HG02840 (cell line): ENCODE measurements around the gene SRRT.
"Not testable (repeated sequence)": the region's sequence is repeated elsewhere in the genome, so short reads cannot be mapped to it uniquely, and the experiment has no call there.

Source experiments
- ATAC-seq: cut with Tn5 transposase; IDR thresholded peaks from one replicate; pipeline ENCODE4 v1.9.1; 2021; ENCODE audit warnings: mild to moderate bottlenecking, moderate library complexity, moderate number of reproducible peaks; ENCODE audit not compliant: unreplicated experiment, low FRiP score

Gene SRRT

GRCh38 chr7:100892364-100893317, 17.7 kb downstream of the SRRT start:
- no peak for ATAC-seq

DNA sequence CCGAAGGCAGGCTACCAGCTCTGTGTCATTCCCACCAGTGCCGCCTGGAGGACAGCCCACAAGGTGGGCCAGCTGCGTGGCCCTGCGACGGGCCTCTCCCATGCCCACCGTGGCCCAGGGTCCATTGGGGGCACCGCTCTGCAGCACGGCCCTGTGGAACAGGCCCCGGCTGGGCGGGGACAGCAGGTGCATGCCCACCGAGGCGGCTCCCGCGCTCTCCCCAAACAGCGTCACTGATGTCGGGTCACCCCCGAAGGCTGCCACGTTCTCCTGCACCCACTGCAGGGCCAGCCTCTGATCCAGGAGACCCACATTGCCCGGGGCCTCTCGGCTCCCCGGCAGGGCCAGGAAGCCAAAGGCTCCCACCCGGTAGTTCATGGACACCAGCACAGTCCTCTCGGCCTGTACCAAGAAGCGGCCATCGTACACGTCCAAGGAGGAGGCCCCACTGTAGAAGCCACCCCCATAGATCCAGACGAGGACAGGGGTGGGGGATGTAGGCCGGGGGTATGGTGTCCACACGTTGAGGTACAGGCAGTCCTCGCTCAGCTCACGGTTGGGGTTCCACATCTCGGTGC, 18.5 kb downstream of the SRRT start:
- no peak for ATAC-seq

- ATAC-seq = no peak
These were observed 19.2 kb downstream of the SRRT start for GRCh38 chr7:100893910-100894721.

DNA sequence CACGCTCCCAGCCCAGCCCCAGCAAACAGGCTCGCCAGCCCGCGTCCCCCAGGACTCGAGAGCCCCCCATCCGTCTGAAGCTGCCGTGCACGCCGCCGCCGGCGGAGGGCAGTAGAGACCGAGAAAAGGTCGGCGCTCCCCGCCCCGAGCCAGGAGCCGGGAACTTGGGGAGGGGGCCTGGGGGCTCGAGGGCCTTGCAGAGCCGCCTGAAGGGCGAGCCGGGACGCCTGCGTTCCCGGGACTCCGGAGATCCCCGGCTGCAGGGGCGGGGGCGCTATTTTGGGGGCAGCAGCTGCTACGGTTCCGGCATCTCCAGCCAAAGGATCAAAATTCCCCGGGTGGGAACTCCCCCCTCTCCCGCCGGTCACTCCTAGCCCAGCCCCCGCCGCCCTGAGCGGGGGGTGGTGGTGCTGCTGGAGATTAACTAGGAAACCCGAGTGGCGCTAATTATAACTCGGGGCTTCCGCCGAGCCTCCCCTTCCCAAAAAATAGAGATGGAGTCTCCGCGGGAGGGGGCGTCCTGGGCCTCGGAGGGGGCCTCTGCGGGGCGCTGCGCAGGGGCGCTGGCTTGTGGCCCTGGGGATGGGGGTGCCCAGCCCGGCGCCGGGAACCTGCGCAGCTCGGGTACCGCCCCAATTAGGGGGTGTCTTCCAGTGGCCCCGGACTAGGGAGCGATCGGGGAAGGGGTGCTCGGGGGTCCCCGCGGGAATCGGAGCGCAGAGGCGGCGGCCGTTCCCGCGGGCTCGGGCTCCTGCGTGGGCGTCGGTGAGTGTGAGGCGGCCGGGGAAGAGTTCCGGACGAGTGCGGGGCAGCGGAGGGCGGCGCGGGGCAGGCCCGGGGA, 20.2 kb downstream of the SRRT start:
- ATAC-seq = no peak

- ATAC-seq = no peak
These were observed 20.7 kb downstream of the SRRT start, which contains the start of gene ACHE for GRCh38 chr7:100895701-100895955. Gene ACHE, minus strand, starts transcription at chr7:100895888. Its CDS starts 1,656 bp downstream, at chr7:100894232.

GRCh38 chr7:100895956-100896731, 21.2 kb downstream of the SRRT start:
- no peak for ATAC-seq

- ATAC-seq = no peak
These were observed 22.1 kb downstream of the SRRT start for GRCh38 chr7:100896732-100897608.

DNA sequence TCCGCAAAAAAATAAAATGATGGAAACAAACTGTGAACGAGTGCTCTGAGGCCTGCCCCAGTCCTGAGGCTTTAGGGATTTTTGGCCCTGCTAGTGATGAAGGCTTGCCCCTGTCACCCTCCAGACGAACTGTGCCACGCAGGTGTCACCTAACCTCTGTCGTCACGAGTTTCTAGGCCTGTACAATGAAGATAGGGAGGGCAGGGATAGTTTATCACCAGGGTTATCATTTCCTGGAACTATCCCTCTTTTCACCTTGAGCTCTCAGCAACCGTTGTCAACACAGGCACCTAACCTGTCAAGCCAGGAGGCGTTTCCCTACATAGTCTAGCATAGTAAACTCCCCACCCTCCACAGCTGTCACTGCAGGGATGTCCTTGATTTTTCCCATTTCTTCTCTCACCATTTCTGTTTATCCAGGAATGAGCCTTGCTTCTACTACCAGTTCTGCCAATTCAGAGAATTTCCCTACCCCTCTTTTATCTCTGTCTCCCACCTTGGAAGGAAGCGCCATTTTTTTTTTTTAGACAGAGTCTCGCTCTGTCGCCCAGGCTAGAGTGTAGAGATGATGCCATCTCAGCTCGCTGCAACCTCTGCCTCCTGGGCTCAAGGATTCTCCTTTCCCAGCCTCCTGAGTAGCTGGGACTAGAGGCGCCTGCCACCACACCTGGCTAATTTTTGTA, 23.0 kb downstream of the SRRT start:
- no peak for ATAC-seq

- no peak for ATAC-seq
These were observed 24.5 kb downstream of the SRRT start for GRCh38 chr7:100899432-100899831.

DNA sequence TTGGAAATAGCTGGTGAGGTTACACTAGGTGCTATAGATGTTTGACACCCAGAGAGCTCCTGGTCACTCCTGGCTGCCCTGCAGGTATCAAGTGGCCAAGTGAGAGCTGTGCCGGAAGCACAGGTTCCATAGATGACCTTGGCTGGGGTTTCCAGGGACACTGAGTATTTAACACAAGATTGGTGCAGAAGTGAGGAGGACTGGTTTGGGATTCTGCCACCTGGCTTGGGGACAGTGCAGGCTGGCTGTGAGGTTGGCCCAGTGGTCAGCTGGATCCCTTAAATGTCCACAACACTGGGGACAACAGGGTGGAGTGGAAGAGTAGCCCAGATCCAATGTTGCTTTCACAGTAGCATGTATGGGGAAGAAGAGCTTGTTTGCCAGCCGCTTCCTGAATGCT, 26.1 kb downstream of the SRRT start:
- ATAC-seq = no peak

DNA sequence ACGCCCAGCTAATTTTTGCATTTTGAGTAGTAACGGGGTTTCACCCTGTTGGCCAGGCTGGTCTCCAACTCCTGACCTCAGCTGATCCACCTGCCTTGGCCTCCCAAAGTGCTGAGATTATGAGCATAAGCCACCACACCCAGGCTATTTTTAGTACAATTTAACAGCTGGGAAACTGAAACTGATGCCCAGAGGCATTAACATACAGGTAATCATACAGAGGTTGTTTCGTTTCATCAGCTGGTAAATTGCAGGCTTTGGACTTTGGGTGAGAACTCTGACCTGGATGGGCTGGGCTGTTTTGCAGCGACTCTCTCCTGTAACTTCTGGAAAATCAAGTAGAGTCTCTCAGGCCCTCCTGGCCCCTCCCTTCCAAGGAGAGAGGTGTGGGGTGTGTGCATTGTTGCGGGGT, 27.0 kb downstream of the SRRT start:
- no peak for ATAC-seq

- ATAC-seq = no peak
These were observed 27.7 kb downstream of the SRRT start for GRCh38 chr7:100902638-100903037.

GRCh38 chr7:100908512-100908911, 33.6 kb downstream of the SRRT start:
- no peak for ATAC-seq

DNA sequence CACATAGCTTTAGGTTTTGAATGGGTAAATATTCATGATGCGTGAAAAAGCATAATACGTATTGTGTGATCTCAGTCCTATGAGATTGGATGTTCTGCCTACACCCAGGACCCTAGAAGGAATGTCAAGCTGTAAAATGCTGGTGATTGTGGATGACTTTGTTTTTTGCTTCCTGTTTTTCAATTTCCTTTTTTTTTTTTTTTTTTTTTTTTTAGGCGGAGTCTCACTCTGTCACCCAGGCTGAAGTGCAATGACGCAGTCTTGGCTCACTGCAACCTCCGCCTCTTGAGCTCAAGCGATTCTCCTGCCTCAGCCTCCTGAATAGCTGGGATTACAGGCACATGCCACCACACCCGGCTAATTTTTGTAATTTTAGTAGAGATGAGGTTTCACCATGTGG, 35.5 kb downstream of the SRRT start:
- not testable (repeated sequence) for ATAC-seq

DNA sequence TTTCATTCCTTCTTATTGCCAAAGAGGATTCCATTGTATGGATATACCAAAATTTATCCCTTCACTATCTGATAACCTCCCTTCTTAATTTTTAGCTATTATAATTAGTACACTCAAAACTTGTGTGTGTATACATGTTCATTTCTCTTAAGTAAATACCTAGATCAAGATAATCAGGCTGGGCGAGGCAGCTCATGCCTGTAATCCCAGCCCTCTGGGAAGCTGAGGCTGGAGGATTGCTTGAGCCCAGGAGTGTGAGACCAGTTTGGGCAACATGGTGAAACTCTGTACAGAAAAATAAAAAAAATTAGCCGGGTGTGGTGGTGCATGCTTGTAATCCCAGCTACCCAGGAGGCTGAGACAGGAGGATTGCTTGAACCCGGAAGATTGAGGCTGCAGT, 36.6 kb downstream of the SRRT start:
- no peak for ATAC-seq

GRCh38 chr7:100914208-100914878, 39.4 kb downstream of the SRRT start:
- ATAC-seq = no peak

DNA sequence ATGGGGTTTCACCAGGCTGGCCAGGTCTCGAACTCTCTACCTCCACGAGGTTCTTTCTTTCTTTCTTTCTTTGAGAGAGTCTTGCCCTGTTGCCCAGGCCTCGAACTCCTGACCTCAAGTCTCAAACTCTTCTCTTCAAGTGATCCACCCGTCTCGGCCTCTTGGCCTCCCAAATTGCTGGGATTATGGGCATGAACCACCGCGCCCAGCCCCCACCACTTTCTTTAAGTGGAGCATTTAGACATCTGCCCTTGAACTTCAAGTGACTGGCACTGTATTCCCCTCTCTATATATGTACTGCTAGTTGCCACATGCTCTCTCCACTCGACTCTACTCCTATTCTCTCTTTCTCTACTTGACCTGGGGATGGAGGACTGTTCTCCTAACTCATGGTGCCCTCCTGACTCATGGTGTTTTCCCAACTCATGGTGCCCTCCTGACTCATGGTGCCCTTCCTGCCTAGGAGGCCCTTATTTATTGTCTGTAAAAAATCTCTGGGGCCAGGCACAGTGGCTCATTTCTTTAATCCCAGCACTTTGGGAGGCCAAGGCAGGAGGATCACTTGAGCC, 40.1 kb downstream of the SRRT start:
- no peak for ATAC-seq
